ENCODE measurements around the gene NR5A1.

The NR5A1 gene

DNA sequence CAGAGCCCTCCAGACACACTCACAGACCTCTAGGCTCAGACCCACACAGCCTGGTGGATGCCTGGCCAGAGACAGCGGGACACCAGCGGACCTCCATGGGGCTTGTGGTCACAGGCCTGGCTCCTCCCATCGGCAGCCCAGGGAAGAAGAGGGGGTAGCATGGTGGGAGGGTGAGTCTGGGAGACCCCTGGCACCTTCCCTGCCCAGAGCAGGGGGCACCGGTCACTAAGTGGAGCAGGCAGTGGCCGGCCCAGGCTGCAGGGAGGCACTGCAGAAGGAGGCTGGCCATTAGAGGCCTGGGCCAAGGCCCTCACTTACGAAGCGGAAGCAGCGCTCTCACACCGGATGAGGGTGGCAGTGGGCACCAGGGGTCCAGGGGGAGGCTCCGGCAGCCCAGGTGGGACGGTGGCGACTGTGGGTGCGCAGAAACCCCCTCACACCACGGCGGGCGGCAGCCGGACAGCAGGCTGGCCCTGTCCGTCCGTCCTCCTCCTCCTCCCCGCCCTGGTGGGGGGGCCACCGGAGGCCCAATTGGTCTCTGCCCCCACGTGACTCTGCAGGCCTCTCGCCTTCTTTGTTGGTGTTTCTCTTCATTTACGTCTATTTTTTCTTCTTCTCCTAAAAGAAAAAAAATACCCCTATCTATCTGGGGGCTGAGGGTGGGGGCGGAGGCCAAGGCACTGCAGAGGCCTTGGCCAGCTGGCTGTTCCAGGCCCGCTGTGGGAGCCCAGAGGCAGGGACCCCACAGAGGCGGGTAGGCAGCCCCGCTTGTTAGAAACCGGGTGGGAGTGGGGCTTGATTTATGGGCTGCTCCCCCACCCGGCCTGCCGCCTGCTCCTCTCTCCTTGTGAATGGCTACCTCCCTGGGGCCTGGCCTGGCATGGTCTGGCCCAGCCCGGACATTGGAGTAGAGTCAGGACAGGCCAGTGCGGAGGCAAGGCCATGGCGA lies at the start of gene NR5A1:
Gene NR5A1 (minus strand): TSS at position 469 of the 949 bp plus-strand sequence. CDS start 4,004 bp downstream, outside the sequence.
- DNase-seq (ENCODE audit: low spot score): no peak

- no peak for DNase-seq (ENCODE audit: low spot score)
Observed at GRCh38 chr9:124555043-124555442, 47.8 kb upstream of the NR5A1 start.

GRCh38 chr9:124553738-124554137 lies 46.5 kb upstream of the NR5A1 start:
- no peak for DNase-seq (ENCODE audit: low spot score)

- DNase-seq (ENCODE audit: low spot score): no peak
Observed at GRCh38 chr9:124552273-124552605, 45.0 kb upstream of the NR5A1 start.

GRCh38 chr9:124551472-124552272 lies 44.5 kb upstream of the NR5A1 start:
- DNase-seq (ENCODE audit: low spot score): peak; percentile 84

DNA sequence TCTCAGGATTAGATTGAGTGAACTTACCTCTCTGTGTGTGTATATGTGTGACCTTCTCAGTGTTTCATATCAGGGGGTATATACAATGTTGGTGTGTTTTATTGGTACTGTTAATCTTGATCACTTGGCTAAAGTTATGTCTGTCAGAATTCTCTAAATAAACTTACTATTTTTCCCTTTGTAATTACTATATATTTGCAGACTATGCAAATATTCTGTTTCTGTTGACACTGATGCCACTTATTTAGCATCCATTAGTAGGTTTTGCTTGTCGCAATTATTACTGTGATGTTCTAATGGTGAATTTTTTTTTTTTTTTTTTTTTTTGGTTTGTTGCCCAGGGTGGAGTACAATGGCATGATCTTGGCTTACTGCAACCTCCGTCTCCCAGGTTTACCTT lies 42.9 kb upstream of the NR5A1 start:
- no peak for DNase-seq (ENCODE audit: low spot score)

- DNase-seq (ENCODE audit: low spot score): no peak
Observed at GRCh38 chr9:124549016-124549415, 41.8 kb upstream of the NR5A1 start.

GRCh38 chr9:124544535-124544934 lies 37.3 kb upstream of the NR5A1 start:
- DNase-seq (ENCODE audit: low spot score): no peak

- DNase-seq (ENCODE audit: low spot score): no peak
Observed at GRCh38 chr9:124541824-124542223, 34.6 kb upstream of the NR5A1 start.

- no peak for DNase-seq (ENCODE audit: low spot score)
Observed at GRCh38 chr9:124537926-124538325, 30.7 kb upstream of the NR5A1 start.

GRCh38 chr9:124535846-124536245 lies 28.6 kb upstream of the NR5A1 start:
- DNase-seq (ENCODE audit: low spot score): peak; percentile 72

GRCh38 chr9:124532897-124533296 lies 25.7 kb upstream of the NR5A1 start:
- no peak for DNase-seq (ENCODE audit: low spot score)

DNA sequence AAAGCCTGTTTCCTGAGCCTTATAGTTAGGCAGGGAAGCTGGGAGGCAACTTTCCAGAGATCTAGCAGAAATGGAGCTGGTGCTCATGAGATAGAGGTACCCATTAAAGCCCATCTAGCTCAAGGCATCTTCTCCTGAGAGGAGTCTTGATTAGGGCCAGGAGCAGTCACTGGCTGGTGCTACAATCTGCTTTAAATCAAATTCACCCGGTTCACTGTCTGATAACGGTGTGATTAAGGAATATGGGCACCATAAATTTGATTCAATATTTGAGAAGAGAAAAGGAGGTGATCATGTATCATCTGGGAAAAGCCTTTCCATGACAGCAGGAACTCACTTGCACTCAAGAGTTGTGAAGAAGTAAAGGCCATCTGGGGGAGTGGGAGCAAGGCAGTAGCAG lies 23.9 kb upstream of the NR5A1 start:
- DNase-seq (ENCODE audit: low spot score): no peak

- no peak for DNase-seq (ENCODE audit: low spot score)
Observed at GRCh38 chr9:124530246-124530645, 23.0 kb upstream of the NR5A1 start.

- DNase-seq (ENCODE audit: low spot score): no peak
Observed at GRCh38 chr9:124527781-124528180, 20.6 kb upstream of the NR5A1 start.

GRCh38 chr9:124526174-124526573 lies 19.0 kb upstream of the NR5A1 start:
- no peak for DNase-seq (ENCODE audit: low spot score)

DNA sequence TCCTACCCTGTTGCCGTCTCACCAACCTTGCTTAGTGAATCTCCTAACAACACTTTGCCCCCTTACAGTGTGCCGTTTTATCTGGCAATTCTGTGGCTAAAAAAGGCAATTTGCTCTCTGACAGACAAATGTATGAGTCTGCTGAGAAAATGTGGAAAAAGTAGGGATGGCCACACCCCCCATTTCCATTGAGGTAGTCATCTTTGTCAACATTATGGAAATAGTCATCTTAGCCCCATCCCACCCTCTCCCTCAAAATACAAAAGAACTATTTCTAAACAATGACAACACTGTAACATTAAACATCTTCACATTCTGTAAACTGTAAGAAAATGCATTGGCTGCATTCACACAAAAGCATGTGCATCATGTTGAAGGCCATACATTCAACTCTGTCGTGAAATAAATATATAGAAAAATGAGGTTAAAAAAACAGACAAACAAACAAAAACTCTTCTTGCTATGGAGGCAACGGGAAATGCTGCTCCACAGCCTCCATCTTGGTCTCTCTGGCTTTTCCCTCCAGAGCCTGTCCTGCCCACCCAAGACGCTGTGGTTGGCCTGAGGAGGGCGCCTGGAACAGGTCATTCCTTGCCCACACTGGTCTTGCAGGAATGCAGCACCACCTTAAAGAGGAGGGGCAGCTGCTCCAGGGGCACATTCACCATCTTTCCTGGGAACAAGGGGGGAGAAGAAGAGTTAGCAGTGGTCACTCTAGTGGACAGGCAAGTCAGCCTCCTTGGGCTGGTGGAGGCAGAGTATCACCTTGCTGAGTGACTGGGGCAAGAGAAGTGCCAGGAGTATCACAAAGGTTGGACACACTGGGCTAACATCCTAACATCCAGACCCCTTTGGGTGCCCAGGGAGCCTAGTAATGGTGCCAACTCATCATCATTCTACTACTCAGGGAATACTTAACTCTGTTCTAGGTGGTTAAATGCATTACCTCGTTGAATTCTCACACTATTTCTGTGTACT lies 15.2 kb upstream of the NR5A1 start:
- DNase-seq (ENCODE audit: low spot score): no peak

GRCh38 chr9:124521142-124521541 lies 13.9 kb upstream of the NR5A1 start:
- DNase-seq (ENCODE audit: low spot score): no peak

DNA sequence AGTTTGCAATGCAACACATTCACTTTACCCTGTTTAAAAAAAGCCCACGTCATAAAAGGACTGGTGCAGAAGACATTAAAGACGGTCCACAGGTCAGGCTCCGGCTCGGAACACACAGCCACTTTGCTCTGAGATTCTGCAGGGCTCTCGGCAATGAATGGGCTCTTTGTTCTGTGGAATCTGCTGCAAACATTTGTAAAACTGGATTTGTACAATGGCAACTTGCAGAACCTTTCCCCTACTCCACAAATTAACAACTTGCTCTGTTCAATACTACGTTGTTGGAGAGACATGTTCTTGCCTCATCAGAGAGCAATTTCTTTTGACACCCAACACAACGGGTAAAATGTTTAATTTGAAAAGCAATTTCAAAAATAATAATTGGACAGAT lies 13.0 kb upstream of the NR5A1 start:
- no peak for DNase-seq (ENCODE audit: low spot score)

GRCh38 chr9:124518116-124518515 lies 10.9 kb upstream of the NR5A1 start:
- no peak for DNase-seq (ENCODE audit: low spot score)

DNA sequence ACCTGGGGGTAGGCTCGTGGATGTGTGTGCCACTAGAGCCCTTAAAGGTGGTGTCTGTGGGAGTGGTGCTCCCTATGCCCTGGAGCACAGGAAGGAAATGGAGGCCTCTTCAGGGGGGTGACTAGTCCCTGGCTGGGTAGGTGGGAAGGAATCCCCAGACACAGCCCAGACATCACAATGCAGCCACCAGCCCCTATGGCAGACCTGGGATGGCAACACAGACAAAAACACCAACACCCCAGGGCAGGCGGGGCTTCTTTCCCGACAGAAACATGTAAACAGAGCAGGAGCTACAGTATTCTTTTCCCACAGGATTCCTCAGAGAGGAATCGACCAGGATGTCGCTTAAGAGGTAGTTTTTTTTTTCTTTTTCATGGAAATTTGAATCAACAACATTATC lies 10.4 kb upstream of the NR5A1 start:
- DNase-seq (ENCODE audit: low spot score): no peak

DNA sequence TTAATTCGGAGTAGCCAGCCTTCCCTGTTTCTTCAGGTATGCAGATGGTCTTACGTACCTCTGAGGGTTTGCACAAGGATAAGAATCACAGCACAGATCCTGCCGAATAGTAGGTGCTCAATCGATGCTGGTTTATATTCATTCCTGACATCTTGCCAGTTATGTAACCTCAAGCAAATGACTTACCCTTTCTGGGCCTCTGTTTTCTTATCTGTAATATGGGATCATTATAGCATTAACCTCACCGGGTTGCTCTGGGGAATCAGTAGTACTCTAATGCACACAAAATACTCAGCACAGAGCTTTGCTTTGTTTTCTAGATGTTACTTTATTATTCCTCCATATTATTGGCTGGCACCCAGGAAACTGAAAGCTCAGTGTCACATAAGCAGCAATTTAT lies 7.7 kb upstream of the NR5A1 start:
- DNase-seq (ENCODE audit: low spot score): no peak

Measured in D341Med (cell line).